ENCODE data around the gene MROH7.

DNA sequence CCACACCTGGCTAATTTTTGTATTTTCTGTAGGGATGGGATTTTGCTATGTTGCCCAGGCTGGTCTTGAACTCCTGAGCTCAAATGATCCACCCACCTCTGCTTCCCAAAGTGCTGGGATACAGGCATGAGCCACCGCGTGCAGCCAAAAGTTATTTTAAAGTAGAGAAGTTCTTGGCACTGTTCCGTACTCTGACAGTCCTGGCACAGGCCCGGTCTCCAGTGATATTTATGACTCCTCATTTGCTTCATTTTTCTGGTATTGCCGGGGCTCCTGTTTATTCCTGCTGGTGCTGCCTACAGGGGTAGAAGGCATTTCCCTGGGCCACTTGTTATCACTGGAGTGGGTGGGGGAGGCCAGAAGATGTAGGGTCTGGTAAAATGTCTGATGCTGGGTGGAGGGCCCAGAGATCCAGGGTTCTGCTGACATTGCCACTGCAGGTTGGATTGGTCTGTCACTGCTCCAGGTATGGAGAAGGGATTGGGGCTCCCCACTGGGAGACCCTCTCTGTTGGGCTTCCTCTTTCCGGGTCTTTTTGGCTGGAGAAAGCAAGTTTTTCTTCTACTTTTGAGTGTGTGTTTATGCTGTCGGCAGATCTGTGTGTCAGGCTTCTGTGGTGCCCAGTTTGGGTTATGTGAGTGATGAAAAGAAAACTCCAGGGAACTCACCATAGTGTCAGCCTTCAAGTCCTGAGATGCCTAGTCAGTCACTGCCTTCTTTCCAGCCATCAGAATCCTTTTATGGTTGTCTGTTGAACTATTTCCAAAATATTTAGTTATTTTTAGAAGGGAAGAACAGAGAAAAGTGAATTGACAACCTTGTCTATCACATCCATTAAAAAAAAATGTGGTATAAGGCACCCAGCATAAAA, 4.5 kb downstream of the MROH7 start:
- TF ChIP-seq POLR2A (IDR thresholded peaks at IDR 0.05; ENCODE audit: low read length), result no peak
- no peak for TF ChIP-seq GATA1 (IDR thresholded peaks at IDR 0.05; ENCODE audit: low read depth, low read length)
